Activated B cell treated with CpG ODN at 0.5 μM for 24 hours (primary cell): ENCODE data around the gene PCNX2. TPM values are rescaled to one million over a fixed set of nuclear protein-coding genes. Genes with fewer than 3 reads are reported as not detected.

ENCODE experiments used
- ATAC-seq: fragments of 200-7000 bp; cut with Tn5 transposase; one replicate; pipeline ENCODE4 v1.10.0; 2021; ENCODE audit warnings: low read depth, mild to moderate bottlenecking, moderate library complexity
- CTCF ChIA-PET: fragments of 350-600 bp; sonication (Branson Sonifier 250); formaldehyde crosslinking; loops from one replicate; lab custom pipeline; 2021; ENCODE audit warnings: antibody characterized with exemption; lab: Charles Lee
- POLR2A ChIA-PET: fragments of 350-600 bp; sonication (Branson Sonifier 250); formaldehyde crosslinking; loops from one replicate; lab custom pipeline; 2021; ENCODE audit warnings: antibody characterized with exemption; lab: Charles Lee
- DNase-seq: peaks from one replicate; pipeline ENCODE4 v3.0.0; 2022
- H3K27ac Mint-ChIP-seq: one replicate; pipeline ENCODE4 v1.8.0; 2020; ENCODE audit warnings: mixed read lengths
- H3K27me3 Mint-ChIP-seq: one replicate; pipeline ENCODE4 v1.8.0; 2021; ENCODE audit warnings: mixed read lengths
- H3K36me3 Mint-ChIP-seq: one replicate; pipeline ENCODE4 v1.8.0; 2021; ENCODE audit warnings: low read depth, mixed read lengths
- H3K4me1 Mint-ChIP-seq: one replicate; pipeline ENCODE4 v1.8.0; 2021; ENCODE audit warnings: mixed read lengths
- H3K4me3 Mint-ChIP-seq: one replicate; pipeline ENCODE4 v1.8.0; 2020; ENCODE audit warnings: mild to moderate bottlenecking, mixed read lengths
- H3K9me3 Mint-ChIP-seq: one replicate; pipeline ENCODE4 v1.8.0; 2020; ENCODE audit warnings: mixed read lengths
- CTCF ChIP-seq: fragments of 200-600 bp; IDR thresholded peaks from one replicate; pipeline ENCODE4 v1.8.0; 2022; ENCODE audit warnings: antibody characterized with exemption, mild to moderate bottlenecking
- intact Hi-C: fragments of 100-400 bp; cut with micrococcal nuclease; formaldehyde crosslinking; loops from one replicate; pipeline ENCODE4 v1.15.1; 2024
- total RNA-seq: library from RNA; stranded (reverse); gene quantifications from 2 replicates; pipeline ENCODE4 v1.2.3, GENCODE V29; 2022

Gene PCNX2
- total RNA-seq, 1 donor from 2014 or later, result 20.4 TPM

GRCh38 chr1:232992227-232992626, 303.3 kb downstream of the PCNX2 start:
- intact Hi-C loops, result no loop called here
- TF ChIP-seq CTCF, result no peak
- no peaks in the 10 kb centered on the region for H3K27me3 Mint-ChIP-seq
- no peaks in the 10 kb centered on the region for H3K4me1 Mint-ChIP-seq
- POLR2A ChIA-PET, result no interaction called here
- H3K27ac Mint-ChIP-seq, result no peak overlapping the region
- CTCF ChIA-PET, result no interaction called here
- no peak for ATAC-seq
- H3K4me3 Mint-ChIP-seq, result no peak overlapping the region
- H3K36me3 Mint-ChIP-seq, result peaks cover 58% of the 10 kb centered on the region
- peaks cover 16% of the 10 kb centered on the region for H3K9me3 Mint-ChIP-seq
- no peak for DNase-seq

- ATAC-seq (no peak), DNase-seq (no peak)
- POLR2A ChIA-PET, result no interaction called here
- Mint-ChIP-seq H3K27ac (no peak overlapping the region), H3K9me3 (peaks cover 16% of the 10 kb centered on the region), H3K36me3 (peaks cover 50% of the 10 kb centered on the region), H3K27me3 (no peaks in the 10 kb centered on the region), H3K4me3 (no peak overlapping the region), H3K4me1 (no peaks in the 10 kb centered on the region)
- intact Hi-C loops, result no loop called here
- no peak for TF ChIP-seq CTCF
- CTCF ChIA-PET, result no interaction called here
Measured at GRCh38 chr1:232991238-232991637, 304.3 kb downstream of the PCNX2 start.

GRCh38 chr1:232990176-232991128, 305.1 kb downstream of the PCNX2 start:
- H3K9me3 Mint-ChIP-seq, result peaks cover 16% of the 10 kb centered on the region
- intact Hi-C loops, result no loop called here
- H3K36me3 Mint-ChIP-seq, result peaks cover 43% of the 10 kb centered on the region
- DNase-seq (no peak), ATAC-seq (no peak)
- TF ChIP-seq CTCF, result no peak
- no peaks in the 10 kb centered on the region for H3K4me1 Mint-ChIP-seq
- no peaks in the 10 kb centered on the region for H3K27me3 Mint-ChIP-seq
- CTCF ChIA-PET, result no interaction called here
- no peak overlapping the region for H3K27ac Mint-ChIP-seq
- no peak overlapping the region for H3K4me3 Mint-ChIP-seq
- POLR2A ChIA-PET, result no interaction called here

- H3K27ac Mint-ChIP-seq, result no peak overlapping the region
- peaks cover 5% of the 10 kb centered on the region for H3K9me3 Mint-ChIP-seq
- intact Hi-C loops, result no loop called here
- DNase-seq (no peak), ATAC-seq (no peak)
- H3K36me3 Mint-ChIP-seq, result peaks cover 27% of the 10 kb centered on the region
- TF ChIP-seq CTCF, result no peak
- H3K4me3 Mint-ChIP-seq, result no peak overlapping the region
- CTCF ChIA-PET, result no interaction called here
- POLR2A ChIA-PET, result no interaction called here
- H3K4me1 Mint-ChIP-seq, result no peaks in the 10 kb centered on the region
- H3K27me3 Mint-ChIP-seq, result no peaks in the 10 kb centered on the region
Measured at GRCh38 chr1:232988572-232989040, 306.9 kb downstream of the PCNX2 start.

- no peak overlapping the region for H3K27ac Mint-ChIP-seq
- ChIA-PET POLR2A (no interaction called here), CTCF (no interaction called here)
- DNase-seq, result no peak
- TF ChIP-seq CTCF, result no peak
- peaks cover 19% of the 10 kb centered on the region for H3K36me3 Mint-ChIP-seq
- ATAC-seq, result no peak
- H3K4me3 Mint-ChIP-seq, result no peak overlapping the region
- H3K9me3 Mint-ChIP-seq, result no peaks in the 10 kb centered on the region
- no peaks in the 10 kb centered on the region for H3K27me3 Mint-ChIP-seq
- intact Hi-C loops, result no loop called here
- H3K4me1 Mint-ChIP-seq, result no peaks in the 10 kb centered on the region
Measured at GRCh38 chr1:232987774-232988140, 307.8 kb downstream of the PCNX2 start.
